ENCODE data around the gene ITGB1.
"Not testable (repeated sequence)": the region's sequence is repeated elsewhere in the genome, so short reads cannot be mapped to it uniquely, and the experiment has no call there.

ITGB1 gene

DNA sequence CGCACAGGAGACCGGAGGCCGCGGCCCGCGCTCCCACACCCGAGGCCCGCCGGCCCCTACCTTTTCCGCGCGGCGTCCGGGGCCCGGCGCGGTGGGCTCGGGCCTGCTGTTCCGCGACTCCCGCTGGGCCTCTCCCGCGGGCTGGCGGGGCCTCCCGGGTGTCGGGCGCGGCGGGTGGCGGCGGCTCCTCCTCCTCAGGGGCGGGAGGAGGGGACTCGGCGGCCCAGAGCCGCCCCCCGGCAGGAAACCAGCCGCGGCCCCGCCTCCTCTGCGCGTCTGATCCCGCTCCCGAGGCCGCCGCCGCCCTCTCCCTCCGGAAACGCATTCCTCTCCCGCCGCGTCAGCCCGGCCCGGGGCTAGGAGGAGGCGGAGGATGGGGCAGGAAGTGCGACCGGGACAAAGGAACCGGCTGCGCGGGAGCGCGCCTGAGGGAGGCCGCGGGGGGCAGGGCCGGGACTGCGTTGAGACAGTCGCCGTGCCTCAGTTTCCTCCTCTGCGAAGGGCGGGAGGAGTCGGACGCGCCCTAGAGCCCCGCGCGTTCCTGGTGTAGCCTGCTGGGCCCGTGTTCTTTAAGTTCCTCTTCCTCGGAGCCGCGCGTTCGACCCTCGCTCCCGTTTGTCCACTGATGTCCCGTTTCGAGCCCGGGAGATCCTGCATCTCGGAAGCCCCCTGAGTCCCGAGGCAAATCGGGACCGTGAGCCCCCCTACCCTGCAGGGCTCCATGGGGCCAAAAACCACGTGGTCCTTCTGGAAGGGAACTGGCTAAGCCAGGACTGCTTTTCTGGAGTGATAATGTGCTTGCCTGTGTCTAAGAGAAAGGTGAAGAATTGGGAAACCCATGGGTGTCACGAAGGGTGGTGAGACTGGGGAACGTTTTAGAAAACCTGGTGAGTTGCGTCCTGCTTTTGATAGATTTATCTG, at the start of gene ITGB1:
Gene ITGB1 (minus strand): TSS at position 146 of the 921 bp plus-strand sequence. CDS start 22,672 bp downstream, outside the sequence.
- DNase-seq (ENCODE audit: low read depth), result peak; percentile 90

GRCh38 chr10:33006342-33006887, 48.4 kb upstream of the ITGB1 start:
- DNase-seq (ENCODE audit: low read depth), result no peak

GRCh38 chr10:33005322-33006301, 47.6 kb upstream of the ITGB1 start:
- DNase-seq (ENCODE audit: low read depth), result peak; percentile 91

GRCh38 chr10:33001908-33002492, 44.0 kb upstream of the ITGB1 start:
- DNase-seq (ENCODE audit: low read depth), result no peak

GRCh38 chr10:32998060-32998581, 40.1 kb upstream of the ITGB1 start:
- DNase-seq (ENCODE audit: low read depth), result not testable (repeated sequence)

- DNase-seq (ENCODE audit: low read depth), result no peak
These were observed 37.7 kb upstream of the ITGB1 start for GRCh38 chr10:32995751-32996150.

DNA sequence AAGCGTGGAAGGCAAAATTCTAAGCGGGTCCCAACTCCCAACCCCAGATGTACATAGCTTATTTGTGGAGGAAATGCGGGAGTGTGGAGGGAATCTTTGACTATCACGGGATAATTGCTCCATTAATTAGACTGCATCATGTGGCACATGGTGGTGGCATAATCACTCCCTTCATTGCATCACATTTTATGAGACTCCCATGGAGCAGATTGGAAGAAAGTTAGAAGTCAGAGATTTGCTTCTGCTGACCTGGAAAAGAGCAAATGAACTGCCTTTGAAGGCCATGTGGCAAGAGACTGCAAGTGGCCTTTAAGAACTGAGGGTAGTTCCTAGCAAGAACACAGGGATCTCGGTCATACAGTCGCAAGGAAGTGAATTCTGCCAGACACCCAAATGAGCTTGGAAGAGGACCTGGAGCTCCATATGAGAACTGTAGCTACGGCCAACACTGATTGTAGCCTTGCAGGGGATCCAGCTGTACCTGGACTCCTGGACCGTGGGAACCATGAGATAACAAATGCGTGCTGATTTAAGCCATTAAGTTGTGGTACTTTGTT, 37.1 kb upstream of the ITGB1 start:
- DNase-seq (ENCODE audit: low read depth), result no peak

DNA sequence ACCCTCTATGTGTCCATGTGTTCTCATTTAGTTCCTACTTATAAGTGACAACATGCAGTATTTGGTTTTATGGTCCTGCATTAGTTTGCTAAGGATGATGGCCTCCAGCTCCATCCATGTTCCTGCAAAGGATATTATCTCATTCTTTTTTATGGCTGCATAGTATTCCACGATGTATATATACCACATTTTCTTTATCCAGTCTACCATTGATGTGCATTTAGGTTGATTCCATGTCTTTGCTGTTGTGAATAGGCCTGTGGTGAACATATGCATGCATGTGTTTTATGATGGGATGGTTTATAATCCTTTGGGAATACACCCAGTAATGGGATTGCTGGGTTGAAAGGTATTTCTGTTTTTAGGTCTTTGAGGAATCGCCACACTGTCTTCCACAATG, 36.6 kb upstream of the ITGB1 start:
- DNase-seq (ENCODE audit: low read depth), result not testable (repeated sequence)

GRCh38 chr10:32992310-32992709, 34.3 kb upstream of the ITGB1 start:
- not testable (repeated sequence) for DNase-seq (ENCODE audit: low read depth)

DNA sequence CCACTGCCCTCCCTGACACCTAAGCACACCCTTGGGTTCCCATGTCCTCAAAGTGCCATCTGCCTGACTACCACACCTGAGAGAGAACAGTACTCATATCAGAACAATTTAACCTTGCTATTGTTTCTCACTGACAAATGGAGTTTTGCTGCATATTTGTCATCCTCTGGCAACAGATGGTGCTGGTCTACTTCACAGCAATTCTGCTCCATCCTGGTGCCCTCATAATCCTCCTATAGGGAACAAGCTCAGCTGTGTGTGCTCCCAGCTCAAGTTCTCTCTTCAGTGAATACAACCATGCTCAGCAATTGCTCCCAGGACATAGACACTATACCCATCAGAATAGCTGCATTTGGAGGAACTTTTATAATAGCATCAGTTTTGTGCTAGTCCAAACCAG, 32.8 kb upstream of the ITGB1 start:
- DNase-seq (ENCODE audit: low read depth), result no peak

- no peak for DNase-seq (ENCODE audit: low read depth)
These were observed 30.6 kb upstream of the ITGB1 start for GRCh38 chr10:32988604-32989003.

- DNase-seq (ENCODE audit: low read depth), result no peak
These were observed 29.1 kb upstream of the ITGB1 start for GRCh38 chr10:32987172-32987571.

DNA sequence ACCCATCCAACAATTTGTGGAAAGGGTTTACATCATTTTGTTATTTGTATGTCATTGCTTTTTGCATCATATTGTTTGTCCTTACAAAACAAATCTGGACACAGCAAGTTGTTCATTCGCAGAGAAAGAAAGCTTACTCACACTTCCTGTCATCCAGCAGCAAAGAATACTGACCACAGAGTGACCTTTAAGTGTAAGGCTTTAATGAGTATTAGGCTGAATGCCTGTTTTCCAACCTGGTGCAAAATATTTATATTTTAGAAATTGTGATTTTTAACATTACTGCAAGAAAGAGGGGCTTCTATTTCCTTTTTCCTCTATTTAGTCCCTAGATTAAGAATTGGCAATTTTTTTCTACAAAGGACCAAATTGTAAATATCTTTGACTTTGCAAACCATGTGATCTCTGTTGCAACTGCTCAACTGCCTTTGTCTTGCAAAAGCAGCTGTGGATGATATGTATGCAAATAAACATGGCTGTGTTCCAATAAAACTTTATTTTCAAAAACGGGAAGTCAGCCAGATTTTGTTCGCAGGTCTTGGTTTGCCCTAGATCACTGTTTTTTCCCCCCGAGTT, 27.8 kb upstream of the ITGB1 start:
- peak; percentile 70 for DNase-seq (ENCODE audit: low read depth)

GRCh38 chr10:32985341-32985764, 27.3 kb upstream of the ITGB1 start:
- DNase-seq (ENCODE audit: low read depth), result no peak

DNA sequence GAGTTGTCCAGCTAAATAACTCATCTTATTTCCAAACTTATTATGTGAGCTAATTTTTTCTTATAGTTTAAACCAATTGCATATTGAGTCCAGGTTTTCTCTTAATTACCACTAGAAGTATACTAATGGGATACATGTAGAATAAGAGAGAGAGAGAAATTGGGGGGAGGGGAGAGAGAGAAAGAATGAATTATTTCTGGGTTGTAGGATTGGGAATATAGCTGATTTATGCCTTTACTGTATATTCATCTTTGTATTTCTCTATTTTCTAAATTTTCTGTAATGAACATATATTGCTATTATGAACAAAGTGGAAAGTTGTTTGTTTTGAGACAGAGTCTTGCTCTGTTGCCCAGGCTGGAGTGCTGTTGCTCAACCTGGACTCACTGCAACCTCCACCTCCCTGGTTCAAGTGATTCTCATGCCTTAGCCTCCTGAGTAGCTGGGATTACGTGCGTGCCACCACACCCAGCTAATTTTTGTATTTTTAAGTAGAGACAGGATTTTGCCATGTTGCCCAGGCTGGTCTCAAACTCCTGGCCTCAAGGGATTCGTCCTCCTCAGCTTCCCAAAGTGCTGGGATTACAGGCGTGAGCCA, 26.1 kb upstream of the ITGB1 start:
- DNase-seq (ENCODE audit: low read depth), result no peak

DNA sequence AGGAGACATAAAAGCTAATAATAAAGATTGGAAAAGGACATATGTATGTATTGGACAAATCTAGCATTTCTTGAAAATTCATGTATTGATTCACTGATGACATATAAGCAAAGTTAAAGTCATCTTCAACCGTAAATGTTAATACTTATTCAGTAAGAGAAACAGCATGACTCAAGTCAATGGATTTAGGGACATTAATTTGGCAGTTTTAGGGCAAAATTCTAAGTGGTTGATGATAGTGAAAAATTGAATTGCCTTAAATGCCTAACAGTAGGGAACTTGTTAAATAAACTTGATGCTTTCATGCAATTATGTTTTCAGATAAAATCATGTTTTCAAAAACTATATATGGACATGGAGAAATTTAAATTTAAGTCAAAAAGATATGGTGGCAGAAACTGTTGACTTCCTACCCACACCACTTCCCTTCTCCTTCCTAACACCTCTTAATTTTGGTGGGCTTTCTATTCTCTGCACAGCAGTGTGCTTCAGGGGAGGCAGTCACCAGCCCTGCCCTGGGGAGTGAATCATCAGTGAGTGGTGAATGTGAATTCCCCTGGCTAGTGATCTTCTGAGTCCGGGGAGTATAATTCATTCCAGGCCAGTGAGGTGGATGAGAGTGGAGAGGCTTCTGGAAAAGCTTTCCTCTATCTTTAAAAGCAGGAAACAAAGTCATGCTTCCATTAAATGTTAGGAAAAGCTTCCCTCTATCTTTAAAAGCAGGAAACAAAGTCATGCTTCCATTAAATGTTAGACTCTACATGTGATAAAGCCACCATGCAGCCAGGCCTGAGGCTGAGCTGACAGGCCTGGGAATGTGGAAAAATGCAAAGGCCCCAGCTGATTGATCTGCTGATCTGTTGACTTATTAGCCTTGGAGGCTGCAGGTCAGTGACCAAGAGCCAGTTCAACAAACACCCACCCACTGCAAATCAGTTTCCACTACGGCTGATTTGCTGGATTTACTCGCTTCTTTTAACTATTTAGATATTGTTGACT, 25.2 kb upstream of the ITGB1 start:
- peak; percentile 68 for DNase-seq (ENCODE audit: low read depth)

DNA sequence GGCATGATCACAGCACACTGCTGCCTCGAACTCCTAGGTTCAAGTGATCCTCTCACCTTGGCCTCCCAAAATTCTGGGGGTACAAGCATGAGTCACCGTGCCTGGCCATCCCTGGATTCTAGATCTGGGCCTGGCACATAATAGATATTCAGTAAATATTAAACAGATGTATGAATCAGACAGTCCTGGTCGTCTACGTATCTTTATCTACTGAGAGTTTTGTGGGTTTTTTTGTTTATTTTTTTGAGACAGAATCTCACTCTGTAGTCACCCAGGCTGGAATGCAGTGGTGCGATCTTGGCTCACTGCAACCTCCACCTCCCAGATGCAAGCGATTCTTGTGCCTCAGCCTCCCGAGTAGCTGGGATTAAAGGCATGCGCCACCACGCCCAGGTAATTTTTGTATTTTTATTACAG, 24.3 kb upstream of the ITGB1 start:
- DNase-seq (ENCODE audit: low read depth), result peak; percentile 51

- DNase-seq (ENCODE audit: low read depth), result no peak
These were observed 23.7 kb upstream of the ITGB1 start for GRCh38 chr10:32981760-32982159.

All from fibroblast of the conjunctiva (primary cell).